Umbilical cord (tissue), 2 donors: ENCODE results near the gene C1QTNF9B. TPM values are rescaled to one million over a fixed set of nuclear protein-coding genes. Genes with fewer than 3 reads are reported as not detected.
"Not testable (repeated sequence)": the region's sequence is repeated elsewhere in the genome, so short reads cannot be mapped to it uniquely, and the experiment has no call there.

Experiments
- DNase-seq: peaks from one replicate; pipeline ENCODE4 v3.0.0-alpha.2; 2015; ENCODE audit warnings: low spot score
- total RNA-seq: library from RNA; depleted of rRNA; stranded (reverse); fragments of >200 nt; gene quantifications from one replicate; pipeline ENCODE4 v1.2.3, GENCODE V29; 2014; ENCODE audit warnings: low replicate concordance; ENCODE audit not compliant: insufficient read depth

The C1QTNF9B gene
- total RNA-seq, result 3.6 TPM

DNA sequence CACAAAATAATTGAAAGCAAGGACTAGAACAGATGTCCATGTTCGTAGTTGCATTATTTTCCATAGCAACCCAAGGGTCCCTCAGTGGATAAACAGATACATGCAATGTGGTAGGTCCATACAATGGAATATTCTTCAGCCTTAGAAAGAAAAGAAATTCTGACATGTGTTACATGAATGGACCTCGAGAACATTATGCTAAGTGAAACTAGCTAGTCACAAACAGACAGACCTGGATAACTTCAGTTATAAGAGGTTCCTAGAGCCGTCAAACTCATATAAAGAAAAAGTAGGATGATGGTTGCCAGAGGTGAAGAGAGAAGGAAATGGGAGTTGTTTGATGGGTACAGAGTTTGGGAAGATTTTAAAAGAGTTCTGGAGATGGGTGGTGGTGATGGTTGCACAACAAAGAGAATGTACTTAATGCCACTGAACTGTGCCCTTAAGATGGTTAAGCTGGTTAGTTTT is at the start of gene C1QTNF9B:
C1QTNF9B (minus strand) TSS at position 51 of the 468 bp plus-strand sequence.
- DNase-seq, result not testable (repeated sequence)

GRCh38 chr13:23946900-23947299 is 49.6 kb upstream of the C1QTNF9B start:
- no peak for DNase-seq

- DNase-seq, result no peak
Measured at GRCh38 chr13:23946067-23946466, 48.8 kb upstream of the C1QTNF9B start.

GRCh38 chr13:23945612-23946011 is 48.3 kb upstream of the C1QTNF9B start:
- no peak for DNase-seq

- DNase-seq, result no peak
Measured at GRCh38 chr13:23941211-23941610, 43.9 kb upstream of the C1QTNF9B start.

DNA sequence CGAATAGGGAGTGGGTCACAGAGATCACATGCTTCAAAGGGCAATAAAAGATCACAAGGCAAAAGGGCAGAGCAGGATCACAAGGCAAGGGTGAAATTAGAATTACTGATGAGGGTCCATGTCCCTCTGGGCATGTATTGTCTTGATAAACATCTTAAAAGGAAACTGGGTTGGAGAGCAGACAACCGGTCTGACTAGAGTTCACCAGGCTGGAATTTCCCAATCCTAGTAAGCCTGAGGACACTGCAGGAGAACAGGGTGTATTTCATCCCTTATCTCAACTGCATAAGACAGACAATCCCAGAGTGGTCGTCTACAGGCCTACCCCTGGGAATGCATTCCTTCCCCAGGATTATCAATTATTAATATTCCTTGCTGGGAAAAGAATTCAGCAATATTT is 42.4 kb upstream of the C1QTNF9B start:
- not testable (repeated sequence) for DNase-seq

DNA sequence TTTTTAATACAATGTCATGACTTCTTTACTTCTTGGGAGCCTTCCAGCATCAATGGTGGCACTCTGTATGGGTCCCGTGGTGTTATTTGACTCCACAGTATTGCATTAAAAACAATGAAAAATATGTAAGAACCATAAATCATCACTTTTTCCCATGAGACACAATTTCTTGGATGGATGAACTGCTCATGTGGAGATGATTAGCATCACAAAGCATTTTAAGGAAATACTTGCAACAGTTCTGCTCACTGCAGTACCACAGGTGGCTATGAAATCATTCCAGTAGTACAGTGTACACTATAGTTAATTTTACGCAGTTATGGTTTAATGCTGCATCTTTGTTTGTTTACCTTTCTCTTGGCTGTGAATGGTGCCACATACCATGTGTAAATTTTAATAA is 37.2 kb upstream of the C1QTNF9B start:
- DNase-seq, result no peak

DNA sequence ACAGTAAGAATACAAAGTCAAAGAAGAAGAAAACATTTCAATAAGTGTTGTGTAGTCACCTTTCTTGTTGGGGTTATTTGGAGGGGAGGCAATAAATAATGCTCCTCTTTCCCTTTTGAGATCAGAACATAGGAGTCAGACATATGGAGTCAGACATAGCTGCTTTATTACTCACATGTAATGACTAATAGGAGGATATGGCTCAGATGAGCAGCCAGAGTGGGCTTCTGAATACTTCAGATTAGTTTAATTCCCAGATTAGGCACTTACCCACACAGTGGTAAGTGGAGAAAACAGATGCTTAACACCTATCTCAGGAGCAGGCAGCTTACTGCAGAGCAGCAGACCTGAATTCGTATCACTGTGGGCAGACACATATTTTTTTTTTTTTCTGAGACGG is 31.7 kb upstream of the C1QTNF9B start:
- peak; percentile 64 for DNase-seq

DNA sequence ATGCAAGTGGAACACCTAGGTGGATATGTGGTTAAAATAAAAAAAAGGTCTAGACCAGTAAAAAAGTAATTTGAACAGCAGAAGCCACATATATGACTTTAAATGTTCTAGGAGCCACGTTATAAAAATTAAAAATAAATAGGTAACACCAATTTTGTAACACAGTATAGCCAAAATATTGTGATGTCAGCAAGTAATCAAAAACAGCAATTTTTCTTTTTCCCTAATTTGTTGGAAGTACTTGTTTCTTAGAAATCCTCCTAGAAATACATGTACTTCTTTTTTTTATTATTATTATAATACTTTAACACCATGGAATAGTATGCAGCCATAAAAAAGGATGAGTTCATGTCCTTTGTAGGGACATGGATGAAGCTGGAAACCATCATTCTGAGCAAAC is 25.7 kb upstream of the C1QTNF9B start:
- no peak for DNase-seq

DNA sequence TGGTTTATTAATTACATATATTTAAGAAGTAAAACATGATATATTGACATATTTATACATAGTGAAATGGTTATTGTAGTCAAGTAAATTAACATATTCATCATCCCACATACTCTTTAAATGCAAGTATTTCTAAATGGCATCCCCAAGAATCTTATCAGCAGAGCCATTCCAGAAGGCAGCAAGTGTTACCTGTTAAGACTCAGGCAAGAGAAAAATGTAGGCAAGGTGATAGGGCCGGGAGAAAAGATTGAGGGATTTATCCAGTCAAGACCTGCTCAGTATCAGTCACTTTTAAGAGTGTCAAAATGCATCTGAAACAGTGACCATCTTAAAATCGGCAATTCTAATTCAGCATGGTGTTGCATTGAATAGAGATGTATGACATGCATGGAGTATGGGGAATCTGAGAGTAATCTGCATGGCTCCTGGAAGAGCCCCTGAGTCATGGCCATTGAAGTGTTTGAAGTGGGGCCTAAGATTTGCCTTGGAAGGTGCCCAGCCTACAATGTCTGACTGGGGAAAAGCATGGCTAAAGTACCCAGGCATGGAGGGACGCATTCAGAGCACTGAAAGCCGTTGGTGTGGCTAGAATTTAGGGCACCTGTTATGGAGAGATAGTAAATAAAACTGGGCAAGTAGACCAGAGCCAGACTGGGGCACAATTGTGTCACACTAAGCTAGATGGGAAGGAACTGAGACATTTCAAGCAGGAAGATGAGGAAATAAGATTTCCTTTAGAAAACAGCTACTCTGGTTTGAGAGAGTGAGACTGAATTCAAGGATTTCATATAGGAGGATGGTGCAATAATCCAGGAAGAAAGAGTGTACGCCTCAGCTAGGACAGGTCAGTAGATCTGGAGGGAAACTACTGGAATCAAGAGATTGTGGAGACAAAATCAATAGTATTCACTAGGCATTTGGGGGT is 25.0 kb upstream of the C1QTNF9B start:
- no peak for DNase-seq

- peak; percentile 61 for DNase-seq
Measured at GRCh38 chr13:23921451-23921888, 24.2 kb upstream of the C1QTNF9B start.

DNA sequence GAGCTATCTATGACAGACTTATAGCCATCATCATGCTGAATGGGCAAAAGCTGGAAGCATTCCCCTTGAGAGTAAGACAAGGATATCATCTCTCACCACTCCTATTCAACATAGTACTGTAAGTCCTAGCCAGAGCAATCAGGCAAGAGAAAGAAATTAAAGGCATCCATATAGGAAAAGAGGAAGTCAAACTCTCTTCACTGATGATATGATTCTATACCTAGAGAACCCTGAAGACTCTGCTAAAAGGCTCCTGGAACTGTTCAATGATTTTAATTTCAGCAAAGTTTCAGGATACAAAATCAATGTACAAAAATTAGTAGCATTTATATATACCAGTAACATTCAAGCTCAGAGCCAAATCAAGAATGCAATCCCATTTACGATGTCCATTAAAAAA is 21.7 kb upstream of the C1QTNF9B start:
- DNase-seq, result no peak

- no peak for DNase-seq
Measured at GRCh38 chr13:23918208-23918607, 20.9 kb upstream of the C1QTNF9B start.

DNA sequence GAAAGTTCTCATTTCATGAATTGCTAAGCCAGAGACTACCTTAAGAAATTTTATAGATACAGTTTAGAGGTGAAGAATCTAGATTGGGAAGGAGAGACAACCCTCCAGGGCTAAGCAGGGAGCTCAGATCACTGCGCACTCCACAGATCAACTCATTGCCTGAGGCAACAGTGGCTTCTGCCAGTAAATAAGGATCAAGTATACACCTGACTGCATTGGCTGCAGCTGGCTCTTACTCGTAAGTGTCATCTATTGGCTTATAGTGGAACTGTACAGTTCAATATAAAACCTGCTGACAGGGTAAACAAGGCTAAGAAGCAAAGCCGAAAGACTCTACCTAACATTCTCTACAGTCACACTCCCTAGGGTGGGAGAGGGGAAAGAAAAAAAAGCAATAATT is 18.0 kb upstream of the C1QTNF9B start:
- no peak for DNase-seq

GRCh38 chr13:23912469-23912868 is 15.2 kb upstream of the C1QTNF9B start:
- no peak for DNase-seq

DNA sequence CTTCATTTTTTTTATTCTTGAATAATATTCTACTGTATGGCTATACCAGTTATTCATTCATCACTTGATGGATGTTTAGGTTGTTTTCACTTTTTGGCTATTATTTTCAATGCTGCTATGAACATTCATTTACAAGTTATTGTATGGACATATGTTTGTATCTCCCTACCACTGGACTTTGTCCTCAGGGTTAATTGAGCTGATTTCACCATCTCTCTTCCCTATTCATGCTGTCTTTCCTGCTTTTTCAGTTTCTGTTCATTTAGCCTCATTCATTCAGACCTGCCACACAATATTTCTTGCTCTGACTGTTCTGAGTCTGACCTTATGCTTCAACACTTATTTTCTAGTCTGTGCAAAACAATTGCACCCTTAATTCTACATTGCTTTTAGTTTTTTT is 12.3 kb upstream of the C1QTNF9B start:
- no peak for DNase-seq

GRCh38 chr13:23905766-23906165 is 8.5 kb upstream of the C1QTNF9B start:
- DNase-seq, result no peak

DNA sequence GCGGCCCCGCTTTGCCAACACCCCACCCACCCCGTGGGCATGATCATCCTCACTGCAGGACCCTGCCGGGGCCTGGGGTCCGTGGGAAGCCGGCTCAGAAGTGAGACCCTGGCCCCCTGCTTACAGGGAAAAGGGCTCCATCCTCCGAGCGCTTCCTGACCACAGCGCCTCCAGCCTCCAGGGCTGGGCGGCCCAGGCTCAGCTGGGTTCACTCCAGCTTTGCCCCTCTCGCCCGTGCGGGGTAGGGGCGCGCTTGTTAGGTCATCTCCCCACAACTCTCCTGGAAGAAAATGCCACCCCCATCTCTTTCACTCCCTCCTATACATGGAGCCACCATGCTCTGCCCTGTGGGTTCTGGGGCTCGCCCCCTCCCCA is 6.6 kb upstream of the C1QTNF9B start:
- no peak for DNase-seq

- DNase-seq, result no peak
Measured at GRCh38 chr13:23902975-23903905, 5.9 kb upstream of the C1QTNF9B start.

DNA sequence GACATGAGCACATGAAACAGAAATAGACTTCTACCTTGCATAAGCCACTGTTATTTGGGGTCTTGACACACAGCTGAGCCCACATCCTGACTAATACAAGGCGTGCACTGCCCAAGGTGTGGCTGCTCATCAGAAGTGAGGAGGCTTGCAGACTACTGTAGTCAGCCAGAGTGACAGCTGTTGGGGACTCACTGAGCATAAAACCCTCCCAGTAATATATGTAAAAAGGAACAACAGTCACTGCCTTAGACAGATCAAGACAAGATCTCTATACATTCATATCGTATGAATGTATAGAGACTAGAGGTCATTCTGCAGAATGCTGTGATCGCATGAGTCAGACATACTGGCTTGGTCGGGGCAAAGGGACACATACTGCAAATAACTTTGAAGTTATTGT is 4.1 kb upstream of the C1QTNF9B start:
- no peak for DNase-seq

GRCh38 chr13:23899555-23899954 is 2.3 kb upstream of the C1QTNF9B start:
- DNase-seq, result peak; percentile 85

DNA sequence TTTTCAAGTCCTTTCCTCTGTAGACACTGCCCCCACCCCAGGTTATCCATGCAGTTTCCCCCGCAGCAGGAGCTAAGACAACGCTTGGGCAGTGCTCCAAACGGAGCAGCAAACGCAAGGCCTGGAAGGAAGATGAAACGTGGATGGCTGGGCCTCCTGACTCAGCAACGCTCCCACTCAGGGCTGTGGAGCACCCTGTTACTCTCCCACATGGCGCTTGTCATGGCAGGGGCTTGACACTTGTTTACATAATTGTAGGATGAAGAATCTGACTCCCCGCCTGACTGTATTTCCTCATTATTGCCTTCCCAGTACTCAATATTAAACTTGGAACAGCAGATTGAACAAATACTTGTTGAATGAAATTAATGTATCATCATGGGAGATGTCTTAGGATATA is 799 bp upstream of the C1QTNF9B start:
- no peak for DNase-seq
